Measurements from ENCODE around the gene EGFL6. TPM values are rescaled to one million over a fixed set of nuclear protein-coding genes. Genes with fewer than 3 reads are reported as not detected.
A peak's percentile ranks its signal among the peaks of the same experiment; 100 is the strongest.

The EGFL6 gene
- total RNA-seq, 1 donor from 2014 or later, result not detected

DNA sequence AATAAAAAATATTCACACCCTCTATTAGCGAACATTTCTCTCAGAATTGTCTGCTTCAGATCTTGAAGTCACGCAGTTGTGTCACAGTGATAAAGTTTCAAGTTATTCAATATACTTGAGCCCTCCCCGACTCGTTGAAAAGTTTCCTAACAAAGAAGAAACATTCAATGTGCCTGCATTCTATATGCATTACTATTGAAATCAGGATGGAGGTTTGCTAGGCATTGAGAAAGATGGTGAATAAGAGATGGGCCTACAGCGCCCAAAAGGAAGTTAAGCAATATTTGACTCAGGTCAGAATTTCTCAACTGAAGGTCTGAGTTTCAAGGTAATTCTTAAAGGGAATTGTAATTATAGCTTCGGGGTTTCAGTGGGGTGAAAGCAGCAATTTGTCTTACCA is 89.7 kb downstream of the EGFL6 start:
- TF ChIP-seq, protein P1, sequence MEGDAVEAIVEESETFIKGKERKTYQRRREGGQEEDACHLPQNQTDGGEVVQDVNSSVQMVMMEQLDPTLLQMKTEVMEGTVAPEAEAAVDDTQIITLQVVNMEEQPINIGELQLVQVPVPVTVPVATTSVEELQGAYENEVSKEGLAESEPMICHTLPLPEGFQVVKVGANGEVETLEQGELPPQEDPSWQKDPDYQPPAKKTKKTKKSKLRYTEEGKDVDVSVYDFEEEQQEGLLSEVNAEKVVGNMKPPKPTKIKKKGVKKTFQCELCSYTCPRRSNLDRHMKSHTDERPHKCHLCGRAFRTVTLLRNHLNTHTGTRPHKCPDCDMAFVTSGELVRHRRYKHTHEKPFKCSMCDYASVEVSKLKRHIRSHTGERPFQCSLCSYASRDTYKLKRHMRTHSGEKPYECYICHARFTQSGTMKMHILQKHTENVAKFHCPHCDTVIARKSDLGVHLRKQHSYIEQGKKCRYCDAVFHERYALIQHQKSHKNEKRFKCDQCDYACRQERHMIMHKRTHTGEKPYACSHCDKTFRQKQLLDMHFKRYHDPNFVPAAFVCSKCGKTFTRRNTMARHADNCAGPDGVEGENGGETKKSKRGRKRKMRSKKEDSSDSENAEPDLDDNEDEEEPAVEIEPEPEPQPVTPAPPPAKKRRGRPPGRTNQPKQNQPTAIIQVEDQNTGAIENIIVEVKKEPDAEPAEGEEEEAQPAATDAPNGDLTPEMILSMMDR (IDR thresholded peaks at IDR 0.05; ENCODE audit: borderline replicate concordance), result no peak
- Histone ChIP-seq H3K4me1 (peaks cover 8% of the 10 kb centered on the region), H3K4me3 (no peak overlapping the region), H3K9me3 (replicated peaks) (no peaks in the 10 kb centered on the region), H3K36me3 (peaks cover 16% of the 10 kb centered on the region), H3K27ac (replicated peaks) (peak overlapping the region; percentile 66), H3K27me3 (ENCODE audit: low read depth) (no peaks in the 10 kb centered on the region)
- intact Hi-C loops (cut with micrococcal nuclease), result loop anchor here (10.0 kb wide), 1 partner anchor 86 kb away; no protein-coding TSS in a partner anchor
- no peak for DNase-seq

DNA sequence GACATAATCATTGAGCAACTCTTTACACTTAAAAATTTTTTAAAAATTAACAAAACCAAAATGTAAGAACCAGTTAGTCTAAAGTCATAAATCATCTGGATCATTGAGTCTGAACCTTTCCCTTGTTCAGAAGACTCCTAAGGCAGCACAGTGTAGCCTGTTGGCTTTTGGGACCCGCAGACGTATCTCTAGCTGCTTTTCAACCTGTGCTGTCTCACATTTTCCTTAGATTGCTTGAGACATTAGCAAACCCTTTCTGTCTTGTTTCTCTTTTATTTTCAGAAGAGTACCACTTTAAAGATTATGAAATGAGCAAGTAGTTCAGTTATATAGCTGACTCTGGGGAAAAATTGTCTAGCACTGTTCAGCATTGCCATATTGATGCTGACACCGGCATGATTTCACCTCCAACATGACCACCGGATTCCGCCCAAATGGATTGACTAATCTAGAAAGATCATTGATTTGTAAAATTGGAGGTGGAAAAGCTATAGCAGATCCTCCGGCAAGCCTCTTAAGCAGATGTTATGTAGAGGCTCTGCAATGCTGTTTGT is 92.4 kb downstream of the EGFL6 start:
- DNase-seq, result no peak
- no peak overlapping the region for H3K4me3 ChIP-seq
- TF ChIP-seq, protein P1 (IDR thresholded peaks at IDR 0.05; ENCODE audit: borderline replicate concordance), result no peak
- H3K36me3 ChIP-seq, result peaks cover 16% of the 10 kb centered on the region
- H3K4me1 ChIP-seq, result peaks cover 9% of the 10 kb centered on the region
- no peaks in the 10 kb centered on the region for H3K27me3 ChIP-seq (ENCODE audit: low read depth)
- no peaks in the 10 kb centered on the region for H3K9me3 ChIP-seq (replicated peaks)
- intact Hi-C loops (cut with micrococcal nuclease), result no loop called here
- H3K27ac ChIP-seq (replicated peaks), result peak overlapping the region; percentile 19

DNA sequence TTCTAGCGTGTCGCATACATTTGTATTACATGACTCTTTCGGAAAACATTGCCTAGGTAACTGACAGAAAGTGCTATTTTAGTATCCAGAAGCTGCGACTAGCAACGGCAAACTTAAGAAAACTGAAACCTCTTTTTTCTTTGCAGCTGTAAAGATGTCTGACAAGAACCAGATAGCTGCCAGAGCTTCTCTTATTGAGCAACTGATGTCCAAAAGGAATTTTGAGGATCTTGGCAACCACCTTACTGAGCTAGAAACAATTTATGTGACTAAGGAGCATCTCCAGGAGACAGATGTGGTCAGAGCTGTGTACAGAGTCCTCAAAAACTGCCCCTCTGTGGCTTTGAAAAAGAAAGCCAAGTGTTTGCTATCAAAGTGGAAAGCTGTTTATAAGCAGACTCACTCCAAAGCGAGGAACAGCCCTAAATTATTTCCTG is 93.0 kb downstream of the EGFL6 start:
- H3K4me3 ChIP-seq, result no peak overlapping the region
- DNase-seq, result no peak
- no peaks in the 10 kb centered on the region for H3K27me3 ChIP-seq (ENCODE audit: low read depth)
- H3K36me3 ChIP-seq, result peaks cover 16% of the 10 kb centered on the region
- TF ChIP-seq, protein P1 (IDR thresholded peaks at IDR 0.05; ENCODE audit: borderline replicate concordance), result no peak
- H3K4me1 ChIP-seq, result peaks cover 15% of the 10 kb centered on the region
- peak overlapping the region; percentile 19 for H3K27ac ChIP-seq (replicated peaks)
- no peaks in the 10 kb centered on the region for H3K9me3 ChIP-seq (replicated peaks)
- intact Hi-C loops (cut with micrococcal nuclease), result no loop called here

DNA sequence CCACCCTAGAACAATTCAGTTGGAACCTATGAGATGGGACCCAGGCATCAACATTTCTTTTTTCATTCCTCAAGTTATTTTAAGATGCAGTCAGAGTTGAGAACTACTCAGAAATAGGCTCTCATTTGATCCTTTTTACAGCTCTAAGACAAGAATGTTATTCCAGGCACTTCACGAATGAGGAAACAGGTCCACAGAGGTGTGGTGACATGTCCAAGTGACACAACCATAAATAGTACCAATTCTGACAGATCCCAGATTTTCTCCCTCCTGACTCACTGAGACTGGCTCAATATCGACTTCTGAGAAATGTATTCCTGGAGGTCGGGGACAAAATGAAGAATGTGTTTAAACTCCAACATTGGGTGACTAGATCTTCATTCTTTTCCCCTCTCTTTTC is 94.6 kb downstream of the EGFL6 start:
- no peaks in the 10 kb centered on the region for H3K9me3 ChIP-seq (replicated peaks)
- H3K4me3 ChIP-seq, result no peak overlapping the region
- TF ChIP-seq, protein P1 (IDR thresholded peaks at IDR 0.05; ENCODE audit: borderline replicate concordance), result no peak
- peak overlapping the region; percentile 64 for H3K27ac ChIP-seq (replicated peaks)
- no peaks in the 10 kb centered on the region for H3K27me3 ChIP-seq (ENCODE audit: low read depth)
- no peak for DNase-seq
- H3K4me1 ChIP-seq, result peaks cover 16% of the 10 kb centered on the region
- H3K36me3 ChIP-seq, result peaks cover 16% of the 10 kb centered on the region
- intact Hi-C loops (cut with micrococcal nuclease), result no loop called here

DNA sequence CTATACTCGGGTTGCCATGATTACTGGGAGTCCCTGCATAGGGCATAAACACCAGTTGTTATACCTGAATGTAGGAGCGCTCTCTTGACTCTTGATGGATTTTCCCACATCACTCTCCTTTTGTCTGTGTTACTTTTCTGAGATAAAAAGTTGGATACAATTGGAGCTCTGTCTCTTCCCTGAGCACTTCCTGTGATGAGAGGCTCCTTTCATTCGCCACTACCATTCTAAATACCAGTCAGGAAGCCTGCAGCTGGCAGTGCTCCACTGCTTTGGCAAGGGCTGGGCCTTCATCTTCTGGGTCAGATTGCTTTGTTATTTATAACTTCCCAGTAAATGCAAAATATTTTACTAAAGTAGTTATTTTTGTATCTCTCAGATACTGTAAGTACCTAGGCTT is 97.4 kb downstream of the EGFL6 start:
- Histone ChIP-seq H3K4me3 (no peak overlapping the region), H3K9me3 (replicated peaks) (no peaks in the 10 kb centered on the region), H3K36me3 (peaks cover 3% of the 10 kb centered on the region), H3K27ac (replicated peaks) (peak overlapping the region; percentile 38), H3K4me1 (peaks cover 14% of the 10 kb centered on the region), H3K27me3 (ENCODE audit: low read depth) (no peaks in the 10 kb centered on the region)
- TF ChIP-seq, protein P1 (IDR thresholded peaks at IDR 0.05; ENCODE audit: borderline replicate concordance), result no peak
- intact Hi-C loops (cut with micrococcal nuclease), result no loop called here
- peak; percentile 20 for DNase-seq

Data from left ventricle myocardium inferior (tissue), 1 donor.